G401 (cell line): ENCODE results near the gene MYL4. TPM values are rescaled to one million over a fixed set of nuclear protein-coding genes. Genes with fewer than 3 reads are reported as not detected.
"Not testable (repeated sequence)": the region's sequence is repeated elsewhere in the genome, so short reads cannot be mapped to it uniquely, and the experiment has no call there.

Experiments used
- DNase-seq: peaks from one replicate; pipeline ENCODE4 v3.0.0-alpha.2; 2015; ENCODE audit warnings: low spot score
- in situ Hi-C: cut with HindIII; loops from 2 replicates; pipeline ENCODE4 v1.10.0; 2016; ENCODE audit warnings: low sequenced_read_pairs, mixed read lengths
- total RNA-seq: library from RNA; depleted of rRNA; stranded (reverse); fragments of >200 nt; shearing (Covaris generic); gene quantifications from 2 replicates; pipeline ENCODE4 v1.2.3, GENCODE V29; 2014

MYL4 gene
- total RNA-seq, 1 experiment from 2014 or later = not detected

- in situ Hi-C loops, DNase-seq: not testable (repeated sequence)
These were observed 8.1 kb downstream of the MYL4 start for GRCh38 chr17:47217279-47217678.

DNA sequence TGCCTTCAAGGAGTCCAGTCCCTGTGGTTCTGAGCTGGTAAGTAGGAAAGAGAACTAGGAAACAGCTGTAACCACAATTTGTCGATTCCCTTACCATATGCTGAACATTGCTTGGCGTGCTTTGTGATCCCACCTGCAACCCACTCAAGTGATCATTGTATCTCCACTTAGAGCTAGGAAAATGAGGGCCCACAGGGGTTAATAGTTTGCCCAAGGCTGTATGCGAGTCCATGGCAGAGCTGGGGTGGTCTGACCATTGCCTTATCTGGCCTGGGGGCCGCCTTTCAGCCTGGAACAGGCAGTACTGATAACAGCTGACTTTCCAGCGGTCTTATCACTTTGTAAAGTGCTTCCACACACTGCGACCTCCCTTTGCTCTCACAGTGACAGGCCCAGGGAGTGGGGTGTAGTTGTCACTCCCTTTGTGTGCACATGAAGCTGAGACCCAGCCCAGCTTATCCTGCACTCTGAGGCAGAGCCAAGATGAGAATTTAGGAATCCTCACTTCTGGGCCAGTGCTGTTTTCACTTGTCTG is 9.8 kb downstream of the MYL4 start:
- no peak for DNase-seq
- in situ Hi-C loops = no loop called here

DNA sequence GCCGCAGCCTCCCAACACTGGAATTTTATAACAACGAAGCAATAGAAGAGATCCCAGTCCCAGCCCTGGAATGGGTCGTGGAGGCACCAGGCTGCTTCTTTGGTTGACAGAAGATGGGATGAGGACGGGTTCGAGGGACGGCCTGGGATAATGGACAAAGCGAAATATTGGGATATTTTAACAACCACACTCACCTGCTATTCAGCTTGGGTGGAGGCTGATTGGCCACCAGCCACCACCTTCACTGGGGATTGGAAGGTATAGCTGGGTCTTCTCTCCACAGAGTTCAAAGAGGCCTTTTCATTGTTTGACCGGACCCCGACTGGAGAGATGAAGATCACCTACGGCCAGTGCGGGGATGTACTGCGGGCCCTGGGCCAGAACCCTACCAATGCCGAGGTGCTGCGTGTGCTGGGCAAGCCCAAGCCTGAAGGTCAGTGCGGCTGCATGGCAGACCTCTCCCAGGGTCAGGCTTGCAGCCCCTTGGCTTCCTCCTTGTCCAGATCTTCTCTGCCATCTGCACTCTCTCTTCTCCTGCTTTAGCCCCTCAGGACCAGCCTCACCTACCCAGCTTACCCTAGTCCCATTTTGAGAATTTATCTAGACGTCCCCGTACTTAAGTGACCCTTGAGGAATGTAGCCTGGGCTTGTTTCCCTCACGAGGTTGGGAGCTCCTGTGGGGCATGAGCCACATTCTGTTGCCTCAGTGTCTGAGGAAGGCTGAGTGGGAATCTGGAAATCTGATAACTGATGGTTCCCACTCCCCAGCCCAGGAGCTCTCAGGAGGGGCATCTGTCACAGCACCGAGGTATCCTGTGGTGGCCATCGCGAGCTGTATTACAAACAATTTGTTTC is 10.7 kb downstream of the MYL4 start:
- in situ Hi-C loops = no loop called here
- DNase-seq = no peak

DNA sequence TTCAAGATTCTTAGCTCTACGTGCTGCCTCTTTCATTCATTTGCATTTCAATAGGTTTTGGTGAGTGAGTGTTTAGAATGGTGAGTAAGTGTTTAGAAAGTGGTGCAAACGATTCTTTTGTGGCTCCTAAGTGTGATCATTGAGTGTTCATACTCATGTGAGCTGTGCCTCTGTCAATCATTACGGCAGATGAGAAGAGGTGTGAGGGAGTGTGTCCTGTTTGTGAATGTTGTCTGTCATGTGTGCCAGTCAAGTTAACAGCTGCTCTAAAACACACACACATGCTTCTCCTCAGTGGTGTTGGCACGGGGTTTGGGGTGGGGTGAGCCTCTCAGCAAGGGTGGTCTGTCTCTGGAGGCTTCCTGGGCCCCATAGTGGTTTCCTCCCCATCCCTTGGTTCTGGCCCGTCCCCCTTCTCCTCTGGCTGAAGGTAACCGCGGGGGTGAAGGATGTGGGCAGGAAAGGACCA is 11.4 kb downstream of the MYL4 start:
- in situ Hi-C loops = no loop called here
- no peak for DNase-seq

- DNase-seq = no peak
- in situ Hi-C loops = no loop called here
These were observed 12.0 kb downstream of the MYL4 start for GRCh38 chr17:47221154-47221553.

- in situ Hi-C loops = no loop called here
- DNase-seq = no peak
These were observed 12.9 kb downstream of the MYL4 start for GRCh38 chr17:47222047-47222446.

- DNase-seq = no peak
- in situ Hi-C loops = no loop called here
These were observed 13.9 kb downstream of the MYL4 start for GRCh38 chr17:47223007-47223406.

- no peak for DNase-seq
- in situ Hi-C loops = no loop called here
These were observed 14.3 kb downstream of the MYL4 start for GRCh38 chr17:47223460-47223859.

GRCh38 chr17:47224077-47224476 is 14.9 kb downstream of the MYL4 start:
- DNase-seq, in situ Hi-C loops: not testable (repeated sequence)

DNA sequence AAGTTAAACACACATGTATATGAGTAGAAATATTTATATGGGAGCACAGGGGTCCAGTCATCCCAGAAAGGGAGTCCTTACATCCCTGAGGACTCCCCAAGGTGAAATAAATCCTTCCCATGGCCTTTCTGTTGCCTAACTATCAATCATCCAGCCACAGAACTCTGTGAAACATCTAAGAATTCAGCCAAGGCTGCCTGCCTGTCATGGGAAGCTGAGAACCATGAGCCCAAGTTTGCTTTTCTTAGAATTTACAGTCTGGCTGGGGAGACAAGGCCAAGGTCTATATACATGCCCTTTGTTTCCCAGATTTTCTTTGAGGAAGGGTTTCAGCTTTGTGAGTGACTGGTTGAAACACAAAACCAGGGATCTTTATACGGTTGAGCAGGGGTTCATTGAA is 15.8 kb downstream of the MYL4 start:
- no peak for DNase-seq
- in situ Hi-C loops = no loop called here

- peak; percentile 7 for DNase-seq
- in situ Hi-C loops = no loop called here
These were observed 16.3 kb downstream of the MYL4 start for GRCh38 chr17:47225436-47225858.

GRCh38 chr17:47225911-47226688 is 17.0 kb downstream of the MYL4 start:
- in situ Hi-C loops = no loop called here
- DNase-seq = no peak

DNA sequence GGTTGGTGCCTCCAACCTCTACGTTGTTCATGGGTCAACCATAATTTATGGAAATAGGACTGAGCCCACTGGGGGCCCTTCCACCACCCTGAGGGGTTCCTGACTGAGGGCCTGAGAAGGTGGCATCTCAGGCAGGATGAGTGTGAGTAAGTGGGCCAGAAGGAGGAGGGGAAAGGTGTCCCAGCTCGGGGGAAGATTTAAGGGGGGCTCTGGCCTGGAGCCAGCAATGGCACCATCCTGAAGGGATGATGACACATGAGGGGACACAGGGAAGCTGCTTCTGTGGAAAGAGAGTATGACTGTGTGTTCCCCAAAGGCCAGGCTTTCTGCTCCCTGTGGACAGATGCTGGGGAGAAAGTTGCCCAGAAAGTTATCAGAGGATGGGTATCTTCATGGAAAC is 18.7 kb downstream of the MYL4 start:
- DNase-seq = no peak
- in situ Hi-C loops = no loop called here

DNA sequence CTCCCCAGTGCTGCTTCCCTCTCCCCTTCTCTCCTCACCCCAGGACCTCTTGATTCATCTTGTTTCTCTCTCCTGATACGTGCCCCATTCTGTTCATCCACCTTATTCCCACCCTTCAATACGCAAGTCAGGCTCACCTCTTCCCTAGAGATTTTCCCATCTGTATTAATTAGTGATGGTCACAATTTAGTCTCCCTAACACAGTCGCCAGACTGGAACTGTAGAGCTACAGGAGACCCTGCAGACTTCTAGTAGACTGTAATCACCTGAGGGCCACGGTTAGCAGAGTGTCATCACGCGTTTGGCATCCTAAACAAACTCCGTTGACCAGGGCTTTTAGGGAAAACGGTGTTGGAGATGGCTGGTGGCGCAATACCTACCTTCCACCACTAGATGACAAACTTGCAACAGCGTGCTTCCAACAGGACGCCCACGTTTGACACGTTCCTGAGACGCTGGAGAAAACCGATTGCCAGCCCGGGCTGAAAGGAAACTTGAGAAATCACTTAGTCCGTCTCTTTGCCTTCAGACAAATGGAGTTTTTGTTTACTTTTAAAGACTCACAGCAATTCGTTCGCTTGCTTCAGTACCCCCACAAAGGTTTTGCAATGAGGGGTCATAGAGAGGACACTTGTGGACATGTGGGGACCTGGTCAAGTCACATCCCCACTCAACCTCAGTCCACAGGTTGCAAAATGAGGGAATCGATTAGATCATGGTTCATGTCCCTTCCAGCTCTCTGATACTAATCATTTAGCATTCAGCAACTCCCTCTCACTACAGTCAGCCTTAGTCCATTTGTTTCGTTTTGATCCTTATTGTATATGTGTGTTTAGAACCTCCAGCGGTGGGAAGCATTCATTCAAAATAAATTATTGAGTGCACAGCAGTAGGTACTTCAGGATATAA is 20.6 kb downstream of the MYL4 start:
- in situ Hi-C loops = no loop called here
- peak; percentile 77 for DNase-seq

DNA sequence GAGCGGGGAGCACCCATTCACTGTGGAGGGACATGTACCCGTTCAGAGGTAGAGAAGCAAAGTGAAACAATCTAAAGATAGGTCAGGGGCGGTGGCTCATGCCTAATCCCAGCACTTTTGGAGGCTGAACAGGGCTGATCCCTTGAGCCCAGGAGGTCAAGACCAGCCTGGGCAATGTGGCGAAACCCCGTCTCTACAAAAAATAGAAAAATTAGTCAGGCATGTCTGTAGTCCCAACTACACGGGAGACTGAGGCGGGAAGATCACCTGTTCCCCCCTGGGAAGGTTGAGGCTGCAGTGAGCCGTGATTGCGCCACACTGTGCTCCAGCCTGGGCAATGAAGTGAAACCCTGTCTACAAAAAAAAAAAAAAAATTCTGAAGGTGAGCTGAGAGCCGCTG is 21.7 kb downstream of the MYL4 start:
- no peak for DNase-seq
- in situ Hi-C loops = no loop called here

- in situ Hi-C loops = no loop called here
- no peak for DNase-seq
These were observed 22.2 kb downstream of the MYL4 start for GRCh38 chr17:47231334-47231733.

DNA sequence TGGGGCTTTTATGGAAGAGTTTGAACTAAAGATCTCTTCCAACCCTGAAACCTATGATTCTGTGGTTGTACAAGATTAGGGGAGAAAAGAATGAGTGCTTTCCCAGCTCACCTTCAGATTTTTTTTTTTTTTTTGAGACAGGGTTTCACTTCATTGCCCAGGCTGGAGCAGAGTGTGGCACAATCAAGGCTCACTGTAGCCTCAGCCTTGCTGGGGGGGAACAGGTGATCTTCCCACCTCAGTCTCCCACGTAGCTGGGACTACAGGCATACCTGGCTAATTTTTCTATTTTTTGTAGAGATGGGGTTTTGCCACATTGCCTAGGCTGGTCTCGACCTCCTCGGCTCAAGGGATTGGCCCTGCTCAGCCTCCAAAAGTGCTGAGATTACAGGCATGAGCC is 22.7 kb downstream of the MYL4 start:
- in situ Hi-C loops = no loop called here
- no peak for DNase-seq

DNA sequence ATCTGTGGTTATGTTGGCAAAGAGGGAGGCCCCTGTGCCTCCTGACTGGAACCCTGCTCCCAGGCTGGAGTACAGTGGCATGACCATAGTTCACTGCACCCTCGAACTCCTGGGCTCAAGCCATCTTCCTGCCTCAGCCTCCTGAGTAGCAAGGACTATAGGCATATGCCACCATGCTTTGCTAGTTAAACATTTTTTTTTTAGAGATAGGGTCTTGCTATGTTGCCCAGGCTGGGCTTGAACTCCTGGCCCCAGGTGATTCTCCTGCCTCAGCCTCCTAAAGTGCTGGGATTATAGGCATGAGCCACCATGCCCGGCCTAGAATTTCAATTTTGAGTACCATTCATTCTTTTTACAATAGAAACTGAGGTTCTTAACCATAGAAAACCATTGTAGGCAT is 23.3 kb downstream of the MYL4 start:
- no peak for DNase-seq
- in situ Hi-C loops = no loop called here

- in situ Hi-C loops = no loop called here
These were observed 26.4 kb downstream of the MYL4 start for GRCh38 chr17:47235506-47235905.

More at GRCh38 chr17:47235506-47235905, 26.4 kb downstream of the MYL4 start:
- no peak for DNase-seq
